ENCODE data around the gene SNORC. TPM values are rescaled to one million over a fixed set of nuclear protein-coding genes. Genes with fewer than 3 reads are reported as not detected.
A peak's percentile ranks its signal among the peaks of the same experiment; 100 is the strongest.

SNORC gene
- total and polyA plus RNA-seq, 2 of the 13 experiments (the other 11 are each of a cell fraction or from before 2014, with no cell fraction given): 59.1 to 86.1 TPM

GRCh38 chr2:232878855-232879617, 9.0 kb downstream of the SNORC start (continued):
- TF ChIP-seq, protein P1, sequence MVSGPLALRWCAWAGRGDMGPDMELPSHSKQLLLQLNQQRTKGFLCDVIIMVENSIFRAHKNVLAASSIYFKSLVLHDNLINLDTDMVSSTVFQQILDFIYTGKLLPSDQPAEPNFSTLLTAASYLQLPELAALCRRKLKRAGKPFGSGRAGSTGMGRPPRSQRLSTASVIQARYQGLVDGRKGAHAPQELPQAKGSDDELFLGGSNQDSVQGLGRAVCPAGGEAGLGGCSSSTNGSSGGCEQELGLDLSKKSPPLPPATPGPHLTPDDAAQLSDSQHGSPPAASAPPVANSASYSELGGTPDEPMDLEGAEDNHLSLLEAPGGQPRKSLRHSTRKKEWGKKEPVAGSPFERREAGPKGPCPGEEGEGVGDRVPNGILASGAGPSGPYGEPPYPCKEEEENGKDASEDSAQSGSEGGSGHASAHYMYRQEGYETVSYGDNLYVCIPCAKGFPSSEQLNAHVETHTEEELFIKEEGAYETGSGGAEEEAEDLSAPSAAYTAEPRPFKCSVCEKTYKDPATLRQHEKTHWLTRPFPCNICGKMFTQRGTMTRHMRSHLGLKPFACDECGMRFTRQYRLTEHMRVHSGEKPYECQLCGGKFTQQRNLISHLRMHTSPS (CRISPR knock-in tag; IDR thresholded peaks at IDR 0.05; ENCODE audit: low read depth): no peak
- TF ChIP-seq PRDM4 (CRISPR knock-in tag; IDR thresholded peaks at IDR 0.05; ENCODE audit: borderline replicate concordance) (no peak), MYPOP (CRISPR knock-in tag; IDR thresholded peaks at IDR 0.05) (no peak), MTERF4 (CRISPR knock-in tag; IDR thresholded peaks at IDR 0.05) (no peak), AGO2 (optimal IDR thresholded peaks at IDR 0.05; ENCODE audit: low read depth, low read length) (peak; percentile 99), HNRNPL (IDR thresholded peaks at IDR 0.05; ENCODE audit: low read depth, low read length) (0 out of 2 replicates have a peak, but pooled peaks have one; percentile 29), AKAP8 (CRISPR knock-in tag; IDR thresholded peaks at IDR 0.05) (peak; percentile 18; the same call in 1 of the 2 replicates), CREB3 (CRISPR knock-in tag; IDR thresholded peaks at IDR 0.05) (no peak), ZNF775 (CRISPR knock-in tag; IDR thresholded peaks at IDR 0.05; ENCODE audit: borderline replicate concordance) (no peak), YEATS2 (CRISPR knock-in tag; IDR thresholded peaks at IDR 0.05; ENCODE audit: borderline replicate concordance) (no peak), SIX4 (CRISPR knock-in tag; IDR thresholded peaks at IDR 0.05) (no peak), MIER3 (CRISPR knock-in tag; IDR thresholded peaks at IDR 0.05; ENCODE audit: borderline replicate concordance) (no peak), GABPA (IDR thresholded peaks at IDR 0.05; ENCODE audit: low read depth, low read length) (no peak), GABPA (CRISPR knock-in tag; IDR thresholded peaks at IDR 0.05; ENCODE audit: low read depth) (no peak), ZNF503 (CRISPR knock-in tag; IDR thresholded peaks at IDR 0.05) (no peak), ZC3H4 (CRISPR knock-in tag; IDR thresholded peaks at IDR 0.05; ENCODE audit: borderline replicate concordance) (peak; percentile 76; the same call in 1 of the 2 replicates), TGIF2 (CRISPR knock-in tag; IDR thresholded peaks at IDR 0.05) (no peak)
- TF ChIP-seq, protein P2, sequence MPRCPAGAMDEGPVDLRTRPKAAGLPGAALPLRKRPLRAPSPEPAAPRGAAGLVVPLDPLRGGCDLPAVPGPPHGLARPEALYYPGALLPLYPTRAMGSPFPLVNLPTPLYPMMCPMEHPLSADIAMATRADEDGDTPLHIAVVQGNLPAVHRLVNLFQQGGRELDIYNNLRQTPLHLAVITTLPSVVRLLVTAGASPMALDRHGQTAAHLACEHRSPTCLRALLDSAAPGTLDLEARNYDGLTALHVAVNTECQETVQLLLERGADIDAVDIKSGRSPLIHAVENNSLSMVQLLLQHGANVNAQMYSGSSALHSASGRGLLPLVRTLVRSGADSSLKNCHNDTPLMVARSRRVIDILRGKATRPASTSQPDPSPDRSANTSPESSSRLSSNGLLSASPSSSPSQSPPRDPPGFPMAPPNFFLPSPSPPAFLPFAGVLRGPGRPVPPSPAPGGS (CRISPR knock-in tag; IDR thresholded peaks at IDR 0.05): 0 out of 2 replicates have a peak, but pooled peaks have one; percentile 41
